Neural progenitor cell (in vitro differentiated cells): ENCODE measurements around the gene GDI1.

ENCODE experiments used
- EZH2phosphoT487 ChIP-seq: fragments of 200-600 bp; sonication (generic); IDR thresholded peaks from 2 replicates; pipeline ENCODE4 v1.6.1; 2017; ENCODE audit warnings: antibody characterized with exemption
- TF ChIP-seq, protein P1 (sequence below): fragments of 200-600 bp; sonication (generic); IDR thresholded peaks from 2 replicates; pipeline ENCODE4 v1.5.1; 2017; ENCODE audit warnings: antibody characterized with exemption, mild to moderate bottlenecking

GRCh38 chrX:154443992-154444754, 7.2 kb downstream of the GDI1 start, which contains the start of gene FAM50A:
- no peak for TF ChIP-seq EZH2phosphoT487
- TF ChIP-seq, protein P1, sequence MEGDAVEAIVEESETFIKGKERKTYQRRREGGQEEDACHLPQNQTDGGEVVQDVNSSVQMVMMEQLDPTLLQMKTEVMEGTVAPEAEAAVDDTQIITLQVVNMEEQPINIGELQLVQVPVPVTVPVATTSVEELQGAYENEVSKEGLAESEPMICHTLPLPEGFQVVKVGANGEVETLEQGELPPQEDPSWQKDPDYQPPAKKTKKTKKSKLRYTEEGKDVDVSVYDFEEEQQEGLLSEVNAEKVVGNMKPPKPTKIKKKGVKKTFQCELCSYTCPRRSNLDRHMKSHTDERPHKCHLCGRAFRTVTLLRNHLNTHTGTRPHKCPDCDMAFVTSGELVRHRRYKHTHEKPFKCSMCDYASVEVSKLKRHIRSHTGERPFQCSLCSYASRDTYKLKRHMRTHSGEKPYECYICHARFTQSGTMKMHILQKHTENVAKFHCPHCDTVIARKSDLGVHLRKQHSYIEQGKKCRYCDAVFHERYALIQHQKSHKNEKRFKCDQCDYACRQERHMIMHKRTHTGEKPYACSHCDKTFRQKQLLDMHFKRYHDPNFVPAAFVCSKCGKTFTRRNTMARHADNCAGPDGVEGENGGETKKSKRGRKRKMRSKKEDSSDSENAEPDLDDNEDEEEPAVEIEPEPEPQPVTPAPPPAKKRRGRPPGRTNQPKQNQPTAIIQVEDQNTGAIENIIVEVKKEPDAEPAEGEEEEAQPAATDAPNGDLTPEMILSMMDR = no peak
